ENCODE results near the gene BCKDHA.
A peak's percentile ranks its signal among the peaks of the same experiment; 100 is the strongest.
"Not testable (repeated sequence)": the region's sequence is repeated elsewhere in the genome, so short reads cannot be mapped to it uniquely, and the experiment has no call there.

Gene BCKDHA

DNA sequence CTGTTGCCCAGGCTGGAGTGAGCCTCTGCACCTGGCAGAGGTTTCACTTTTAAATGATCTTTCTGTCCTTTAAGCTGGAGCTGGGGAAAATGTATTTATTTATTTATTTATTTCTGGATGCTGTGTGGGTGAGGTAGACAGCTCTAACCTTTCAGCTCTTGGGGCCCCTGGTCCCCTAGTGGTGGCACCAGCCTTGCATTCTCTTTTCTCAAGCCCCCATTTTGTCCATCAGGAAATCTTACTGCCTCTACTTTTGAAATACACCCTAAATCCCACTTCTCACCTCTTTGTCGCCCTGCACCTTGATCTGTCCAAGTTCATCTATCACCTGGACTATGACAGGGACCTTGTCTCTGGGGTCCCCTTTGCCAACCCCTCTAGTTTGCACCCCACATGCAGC lies 31.5 kb upstream of the BCKDHA start:
- peak; percentile 47 for DNase-seq (ENCODE audit: low spot score)

DNA sequence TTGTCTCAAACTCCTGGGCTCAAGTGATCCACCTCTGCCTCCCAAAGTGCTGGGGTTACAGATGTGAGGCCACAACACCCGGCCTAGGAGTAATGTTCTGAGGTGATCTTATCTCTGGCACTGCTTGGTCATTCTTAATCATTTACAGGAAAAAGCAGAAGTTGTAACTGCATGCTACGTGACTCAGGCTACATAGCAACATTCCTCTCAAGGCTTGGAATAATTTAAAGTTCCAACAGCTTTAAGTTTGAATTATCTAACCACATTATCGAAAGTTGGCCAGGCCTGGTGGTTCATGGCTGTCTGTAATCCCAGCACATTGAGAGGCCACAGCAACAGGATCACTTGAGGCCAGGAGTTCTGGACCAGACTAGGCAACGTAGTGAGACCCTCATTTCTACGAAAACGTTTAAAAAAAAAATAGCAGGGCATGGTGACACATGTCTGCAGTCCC lies 29.7 kb upstream of the BCKDHA start:
- DNase-seq (ENCODE audit: low spot score): no peak

DNA sequence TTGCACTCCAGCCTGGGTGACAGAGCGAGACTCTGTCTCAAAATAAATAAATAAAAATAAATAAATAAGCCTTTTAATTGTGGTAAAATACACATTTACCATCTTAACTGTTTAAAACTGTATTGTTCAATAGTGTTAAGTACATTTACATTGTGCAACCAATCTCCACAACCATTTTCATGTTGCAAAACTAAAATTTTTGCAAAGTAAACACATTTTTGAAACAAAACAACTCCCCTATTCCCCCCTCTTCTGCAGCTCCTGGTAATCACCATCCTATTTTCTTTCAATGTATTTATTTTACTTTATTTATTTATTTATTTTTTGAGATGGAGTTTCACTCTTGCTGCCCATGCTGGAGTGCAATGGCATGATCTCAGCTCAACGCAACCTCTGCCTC lies 27.8 kb upstream of the BCKDHA start:
- DNase-seq (ENCODE audit: low spot score): no peak

DNA sequence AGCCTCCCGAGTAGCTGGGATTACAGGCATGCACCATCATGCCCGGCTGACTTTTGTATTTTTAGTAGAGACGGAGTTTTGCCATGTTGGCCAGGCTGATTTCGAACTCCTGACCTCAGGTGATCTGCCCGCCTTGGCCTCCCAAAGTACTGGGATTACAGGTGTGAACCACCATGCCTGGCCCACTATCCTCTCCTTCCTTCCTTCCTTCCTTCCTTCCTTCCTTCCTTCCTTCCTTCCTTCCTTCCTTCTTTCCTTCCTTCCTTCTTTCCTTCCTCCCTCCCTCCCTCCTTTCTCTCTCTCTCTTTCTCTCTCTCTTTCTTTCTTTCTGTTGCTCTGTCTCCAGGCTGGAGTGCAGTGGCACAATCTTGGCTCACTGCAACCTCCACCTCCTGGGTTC lies 26.5 kb upstream of the BCKDHA start:
- not testable (repeated sequence) for DNase-seq (ENCODE audit: low spot score)

DNA sequence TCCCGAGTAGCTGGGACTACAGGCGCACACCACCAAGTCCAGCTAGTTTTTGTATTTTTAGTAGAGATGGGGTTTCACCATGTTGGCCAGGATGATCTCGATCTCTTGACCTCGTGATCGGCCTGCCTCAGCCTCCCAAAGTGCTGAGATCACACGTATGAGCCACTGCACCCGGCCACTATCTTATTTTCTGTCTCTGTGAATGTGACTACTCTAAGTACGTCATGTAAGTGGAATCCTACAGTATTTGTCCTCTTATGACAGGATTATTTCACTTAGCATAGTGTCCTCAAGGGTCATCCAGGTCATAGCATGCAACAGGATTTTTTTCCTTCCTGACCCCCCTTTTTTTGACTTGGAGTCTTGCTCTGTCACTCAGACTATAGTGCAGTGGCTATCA lies 26.1 kb upstream of the BCKDHA start:
- DNase-seq (ENCODE audit: low spot score): no peak

DNA sequence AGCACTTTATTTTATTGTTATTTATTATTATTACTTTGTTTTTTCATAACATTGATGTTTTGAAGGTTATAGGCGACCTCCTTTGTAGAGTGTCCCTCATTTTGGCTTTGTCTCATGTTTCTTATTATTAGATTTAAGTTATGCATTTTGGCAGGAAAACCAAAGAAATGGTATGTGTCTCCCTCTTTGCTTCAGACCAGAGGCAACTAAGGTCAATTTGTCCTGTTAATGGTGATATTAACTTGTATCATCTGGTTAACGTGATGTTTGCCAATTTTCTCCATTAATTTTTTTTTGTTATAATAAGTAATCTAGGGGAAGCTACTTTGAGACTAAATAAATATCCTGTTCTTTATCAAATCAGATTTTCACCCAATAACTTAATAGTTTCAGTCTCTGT lies 25.1 kb upstream of the BCKDHA start:
- no peak for DNase-seq (ENCODE audit: low spot score)

DNA sequence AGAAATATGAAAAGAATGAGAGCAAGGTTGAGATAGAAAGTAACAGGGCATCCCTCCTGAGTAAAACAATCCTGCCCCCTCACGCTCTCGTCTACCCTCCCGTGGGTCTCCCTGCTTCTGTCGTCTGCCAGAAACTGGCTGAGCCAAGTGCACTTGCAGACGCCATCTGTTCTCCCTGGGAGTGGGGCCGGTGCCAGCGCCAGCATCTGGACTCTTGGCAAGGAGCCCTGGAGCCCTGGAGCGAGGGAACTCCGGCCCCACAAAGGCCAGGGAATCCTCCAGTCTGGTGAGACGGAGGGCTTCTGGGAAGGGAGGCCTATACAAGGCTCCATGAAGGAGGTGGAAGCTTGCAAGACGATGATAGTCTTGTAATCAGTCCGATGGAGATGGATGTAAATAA lies 23.6 kb upstream of the BCKDHA start:
- no peak for DNase-seq (ENCODE audit: low spot score)

DNA sequence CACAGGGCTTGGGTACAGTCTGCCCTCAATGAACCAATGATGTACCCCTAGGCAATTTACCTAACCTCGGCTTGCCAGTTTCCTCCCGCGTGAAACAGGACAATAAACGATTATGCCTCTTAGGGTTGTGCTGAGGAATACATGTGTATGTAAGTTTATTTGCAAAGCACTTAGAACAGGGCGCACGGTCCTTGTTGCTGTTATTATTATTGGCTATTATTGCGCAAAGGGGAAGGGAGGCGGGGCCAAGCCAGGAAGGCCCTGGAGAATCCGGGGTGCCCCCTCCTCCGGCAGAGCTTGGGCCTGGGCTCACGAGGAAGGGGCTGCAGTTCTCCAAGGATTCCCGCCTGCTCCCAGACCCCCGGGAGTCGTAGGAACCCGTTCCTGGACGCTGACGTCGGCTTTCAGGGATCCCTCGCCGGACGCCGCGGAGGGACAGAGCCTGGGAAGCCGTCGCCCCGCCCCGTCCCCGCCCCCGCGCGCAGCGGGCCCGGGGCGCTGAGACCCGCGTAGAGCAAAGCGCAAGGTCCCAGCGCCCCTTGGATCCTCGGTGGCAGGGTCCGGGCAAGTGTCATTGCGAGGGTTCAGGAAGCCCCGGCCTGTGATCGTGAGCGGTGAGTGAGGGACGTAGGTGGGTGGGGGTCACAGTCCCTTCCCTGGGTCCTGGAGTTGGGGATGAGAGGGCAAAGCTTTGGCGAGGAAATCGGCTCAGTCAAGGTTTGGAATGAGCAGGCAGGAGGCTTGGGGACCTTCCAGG lies 21.2 kb upstream of the BCKDHA start, which contains the start of gene TMEM91:
Gene TMEM91, plus strand, starts transcription at position 293 of the 757 bp plus-strand sequence. CDS start 1,777 bp downstream, outside the sequence.
- DNase-seq (ENCODE audit: low spot score): no peak

DNA sequence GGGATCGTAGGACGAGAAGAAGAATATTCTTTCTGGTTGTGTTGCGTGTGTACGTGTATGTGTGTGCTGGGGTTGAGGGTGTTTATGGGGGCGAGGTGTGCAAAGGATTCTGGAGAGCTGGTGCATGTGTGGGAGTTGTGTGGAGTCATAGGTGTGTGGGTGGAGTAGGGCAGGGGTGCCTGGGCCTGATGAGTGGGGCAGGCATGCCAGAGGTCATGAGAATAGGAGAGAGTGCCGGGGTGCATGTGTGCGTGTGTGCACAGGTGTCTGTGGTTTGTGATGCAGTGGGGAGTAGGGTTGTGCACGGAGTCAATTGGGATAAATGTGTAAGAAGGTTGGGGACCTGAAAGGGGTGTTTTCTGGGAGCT lies 20.6 kb upstream of the BCKDHA start:
- DNase-seq (ENCODE audit: low spot score): no peak

DNA sequence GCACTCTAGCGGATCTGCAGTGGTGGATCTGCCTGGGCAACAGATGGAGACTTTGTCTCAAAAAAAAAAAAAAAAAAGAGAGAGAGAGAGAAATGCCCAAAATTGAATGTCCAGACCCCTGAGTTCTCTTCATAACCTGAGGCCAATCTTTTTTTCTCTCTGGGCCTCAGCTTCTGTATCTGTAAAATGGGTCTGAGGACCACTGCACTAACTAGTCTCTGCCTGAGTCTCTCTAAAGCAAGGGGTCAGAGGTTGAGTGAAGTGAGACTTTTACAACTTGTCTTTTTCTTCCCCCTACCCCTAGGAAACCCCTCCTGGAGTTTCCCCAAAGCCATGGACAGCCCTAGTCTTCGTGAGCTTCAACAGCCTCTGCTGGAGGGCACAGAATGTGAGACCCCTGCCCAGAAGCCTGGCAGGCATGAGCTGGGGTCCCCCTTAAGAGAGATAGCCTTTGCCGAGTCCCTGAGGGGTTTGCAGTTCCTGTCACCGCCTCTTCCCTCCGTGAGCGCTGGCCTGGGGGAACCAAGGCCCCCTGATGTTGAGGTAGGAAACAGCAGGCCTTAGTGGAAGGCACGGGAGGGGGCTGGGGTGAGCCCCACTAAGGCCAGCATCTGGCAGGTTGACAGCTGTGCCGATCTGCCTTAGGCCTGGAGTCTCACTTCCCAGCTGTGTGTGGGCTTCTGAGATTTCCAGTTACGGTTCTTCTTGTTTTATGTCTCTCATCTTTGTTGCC lies 19.5 kb upstream of the BCKDHA start:
- peak; percentile 57 for DNase-seq (ENCODE audit: low spot score)

DNA sequence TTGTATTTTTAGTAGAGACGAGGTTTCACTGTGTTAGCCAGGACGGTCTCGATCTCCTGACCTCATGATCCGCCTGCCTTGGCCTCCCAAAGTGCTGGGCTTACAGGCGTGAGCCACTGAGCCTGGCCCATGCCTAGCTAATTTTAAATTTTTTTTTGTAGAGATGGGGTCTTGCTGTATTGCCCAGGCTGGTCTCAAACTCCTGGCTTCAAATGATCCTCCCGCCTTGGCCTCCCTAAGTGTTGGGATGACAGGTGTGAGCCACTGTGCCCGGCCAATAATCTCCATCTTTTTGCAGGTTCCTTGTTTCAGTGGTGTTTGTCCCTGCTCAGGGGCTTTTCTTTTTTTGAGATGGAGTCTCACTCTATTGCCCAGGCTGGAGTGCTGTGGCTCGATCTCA lies 16.1 kb upstream of the BCKDHA start:
- DNase-seq (ENCODE audit: low spot score): not testable (repeated sequence)

DNA sequence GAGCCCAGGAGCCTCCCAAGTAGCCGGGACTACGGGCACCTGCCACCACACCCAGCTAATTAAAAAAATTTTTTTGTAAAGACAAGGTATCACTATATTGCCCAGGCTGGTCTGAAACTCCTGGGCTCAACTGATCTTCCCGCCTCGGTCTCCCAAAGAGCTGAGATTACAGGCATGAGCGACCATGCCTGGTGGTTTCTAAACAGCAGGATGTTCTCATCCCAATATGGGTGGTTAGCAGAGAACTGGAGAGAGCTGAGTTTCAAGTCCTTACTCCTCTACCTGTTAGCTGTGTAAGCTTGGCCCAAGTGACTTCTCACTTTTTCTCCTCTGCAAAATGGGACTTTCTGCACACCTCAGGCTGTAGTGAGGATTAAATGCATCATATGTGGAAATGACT lies 13.3 kb upstream of the BCKDHA start:
- DNase-seq (ENCODE audit: low spot score): no peak

DNA sequence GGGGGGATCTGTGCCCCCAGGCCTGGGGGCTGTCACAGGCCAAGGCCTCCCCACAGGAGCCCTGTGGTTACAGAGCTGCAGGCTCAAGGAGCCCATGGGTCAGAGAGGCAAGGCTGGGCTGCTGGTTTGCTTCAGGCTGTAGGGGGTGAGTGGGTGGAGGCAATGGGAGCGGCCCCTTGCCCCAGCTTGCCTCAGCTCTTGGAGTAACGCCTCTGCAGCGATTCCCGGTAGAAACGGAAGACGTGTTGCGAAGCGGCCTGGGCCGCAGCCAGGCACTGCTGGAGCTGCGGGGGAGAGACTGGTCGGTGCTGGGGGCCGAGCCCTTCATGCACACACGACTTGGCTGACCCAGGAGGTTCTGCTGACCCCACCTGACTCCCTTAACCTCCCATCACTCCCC lies 11.2 kb upstream of the BCKDHA start:
- DNase-seq (ENCODE audit: low spot score): no peak

DNA sequence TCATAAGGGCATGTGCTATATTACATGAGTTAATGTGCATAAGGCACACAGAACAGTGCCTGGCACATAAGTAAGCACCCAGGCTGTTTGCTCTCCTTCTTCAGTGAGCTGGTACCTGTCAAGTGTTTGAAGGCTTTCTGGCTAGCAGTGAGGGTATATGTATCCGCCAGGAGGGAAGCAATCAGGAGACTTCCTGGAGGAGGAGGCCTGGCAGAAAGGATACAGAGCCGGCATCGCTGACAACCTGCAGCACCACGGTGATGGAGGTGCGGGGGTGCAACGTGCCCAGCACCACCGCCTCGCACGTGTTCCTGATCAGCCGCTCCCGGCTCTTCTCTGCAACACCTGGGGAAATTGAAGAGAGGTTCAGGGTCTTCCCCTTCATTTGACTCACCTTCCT lies 6.0 kb upstream of the BCKDHA start:
- no peak for DNase-seq (ENCODE audit: low spot score)

DNA sequence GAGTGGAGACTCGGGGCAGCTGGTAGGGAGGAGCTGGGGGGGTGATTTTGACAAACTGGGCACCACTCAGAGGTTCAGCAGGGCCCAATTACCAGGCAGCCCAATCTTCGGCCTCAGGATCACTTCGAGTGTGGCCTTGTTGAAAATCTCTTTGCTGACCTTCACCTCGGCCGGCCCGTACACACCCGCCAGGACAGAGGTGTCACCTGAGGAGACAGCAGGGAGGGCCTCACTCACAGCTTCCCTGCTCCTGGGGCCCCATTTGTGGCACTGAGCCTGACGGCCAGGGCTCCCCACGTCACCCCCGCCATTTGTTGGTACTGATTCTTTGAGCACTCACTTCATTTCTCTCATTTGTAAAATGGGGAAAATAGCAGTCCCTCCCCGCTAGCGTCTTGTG lies 4.8 kb upstream of the BCKDHA start:
- DNase-seq (ENCODE audit: low spot score): no peak

DNA sequence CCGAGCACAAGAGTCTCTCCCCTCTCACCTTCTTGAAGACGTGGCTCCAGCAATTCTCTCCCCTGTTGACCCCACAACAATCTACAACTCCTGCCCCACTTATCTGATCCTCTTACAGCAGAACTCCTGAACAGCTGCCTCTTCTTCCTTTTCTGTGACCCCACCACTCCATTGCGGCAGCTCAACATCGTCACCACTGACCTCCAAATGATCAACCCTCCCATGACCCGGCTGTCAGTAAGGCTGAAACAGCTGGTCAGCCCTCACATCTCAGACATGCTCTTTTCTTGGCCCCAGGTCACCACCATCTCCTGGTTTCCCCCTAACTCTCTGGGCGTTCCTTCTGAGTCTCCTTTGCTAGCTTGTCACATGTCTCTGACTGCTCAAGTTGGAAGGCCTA lies 2.3 kb upstream of the BCKDHA start:
- DNase-seq (ENCODE audit: low spot score): no peak

DNA sequence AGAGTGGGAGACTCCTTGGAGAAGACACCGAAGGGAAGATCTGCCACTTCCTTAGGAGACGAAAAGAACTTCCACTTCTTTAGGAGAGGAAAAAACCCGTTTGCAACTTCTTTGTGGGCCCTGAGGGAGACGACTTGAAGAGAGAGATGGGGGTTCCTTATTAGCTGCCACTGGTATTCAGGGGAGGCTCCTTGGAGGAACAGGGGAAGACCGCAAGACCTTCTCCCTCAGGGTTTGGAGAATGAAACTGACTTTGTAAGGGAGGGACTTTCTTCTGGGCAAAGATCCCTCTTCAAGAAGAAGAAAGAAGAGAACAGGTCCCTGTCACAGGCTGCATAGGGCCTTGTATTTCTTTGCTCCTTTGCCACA lies 416 bp downstream of the BCKDHA start:
- no peak for DNase-seq (ENCODE audit: low spot score)

DNA sequence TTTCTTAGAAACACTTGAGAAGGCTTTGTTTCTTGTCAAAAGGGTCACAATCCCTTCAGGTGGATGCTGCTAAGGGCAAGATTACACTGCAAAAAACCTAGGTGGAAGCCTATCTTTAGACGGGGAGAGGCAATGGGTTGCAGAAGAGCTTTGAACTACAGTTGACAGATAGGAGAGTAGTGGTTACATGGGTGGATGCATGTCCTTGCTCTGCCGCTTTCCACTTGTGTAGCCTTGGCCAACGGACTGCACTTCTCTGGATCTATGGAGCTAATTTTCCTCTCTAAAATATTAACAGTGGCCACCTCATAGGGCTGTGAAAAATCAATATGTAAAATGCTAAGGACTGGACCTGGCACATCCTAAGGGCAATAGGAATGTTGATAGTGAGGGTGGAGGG lies 980 bp downstream of the BCKDHA start:
- DNase-seq (ENCODE audit: low spot score): no peak

DNA sequence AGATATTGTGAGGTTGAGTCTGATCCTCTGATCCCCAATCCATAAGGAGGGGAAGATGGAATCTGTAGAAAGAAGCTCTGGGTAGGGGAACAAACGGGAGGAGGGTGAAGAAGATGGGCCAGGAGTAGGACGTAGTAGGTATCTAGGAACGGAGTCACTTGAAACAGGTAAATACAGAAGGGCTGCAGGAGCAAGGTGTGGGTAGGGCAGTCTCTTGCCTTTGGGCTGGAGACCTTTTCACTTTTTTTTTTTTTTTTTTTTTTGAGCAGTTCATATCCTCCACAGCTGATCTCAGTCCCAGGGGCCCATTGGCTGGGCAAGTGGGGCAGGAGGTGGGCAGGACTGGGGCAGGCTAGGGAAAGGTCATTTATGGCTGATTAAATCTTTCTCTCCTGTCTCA lies 1.5 kb downstream of the BCKDHA start:
- DNase-seq (ENCODE audit: low spot score): no peak

DNA sequence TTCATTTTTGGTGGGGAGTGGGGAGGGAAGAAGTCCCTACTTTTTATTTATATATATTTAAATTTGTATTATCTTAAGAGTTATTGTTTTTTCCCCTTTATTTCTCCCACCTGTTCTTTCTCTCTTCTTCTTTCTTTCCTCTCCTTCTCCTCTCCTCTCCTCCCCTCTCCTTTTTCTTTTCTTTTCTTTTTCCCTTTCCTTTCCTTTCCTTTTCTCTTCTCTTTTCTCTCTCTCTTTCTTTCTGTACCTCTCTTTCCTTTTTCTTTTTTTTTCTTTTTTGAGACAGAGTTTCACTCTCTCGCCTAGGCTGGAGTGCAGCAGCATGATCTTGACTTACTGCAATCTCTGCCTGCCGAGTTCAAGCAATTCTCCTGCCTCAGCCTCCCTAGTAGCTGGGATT lies 1.9 kb downstream of the BCKDHA start:
- no peak for DNase-seq (ENCODE audit: low spot score)

DNA sequence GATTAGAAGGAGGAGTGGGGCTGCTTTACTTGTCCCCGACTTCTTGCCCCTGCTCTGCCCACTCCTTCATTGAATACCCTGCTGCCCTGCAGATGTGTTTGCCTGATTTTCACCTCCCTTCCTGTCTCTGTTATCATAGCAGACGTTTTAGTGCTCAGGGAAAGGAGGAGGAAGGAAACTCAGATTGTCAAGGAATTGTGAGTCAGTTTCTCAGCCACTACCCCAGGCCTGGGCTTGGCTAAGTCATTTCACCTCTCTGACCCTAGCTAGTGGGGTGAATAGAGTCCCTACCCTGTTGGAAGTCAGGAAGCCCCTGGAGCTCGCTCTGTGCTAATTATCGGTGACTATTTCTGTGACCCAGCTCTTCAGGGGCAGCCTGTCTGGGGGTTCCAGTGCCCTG lies 3.9 kb downstream of the BCKDHA start:
- no peak for DNase-seq (ENCODE audit: low spot score)

DNA sequence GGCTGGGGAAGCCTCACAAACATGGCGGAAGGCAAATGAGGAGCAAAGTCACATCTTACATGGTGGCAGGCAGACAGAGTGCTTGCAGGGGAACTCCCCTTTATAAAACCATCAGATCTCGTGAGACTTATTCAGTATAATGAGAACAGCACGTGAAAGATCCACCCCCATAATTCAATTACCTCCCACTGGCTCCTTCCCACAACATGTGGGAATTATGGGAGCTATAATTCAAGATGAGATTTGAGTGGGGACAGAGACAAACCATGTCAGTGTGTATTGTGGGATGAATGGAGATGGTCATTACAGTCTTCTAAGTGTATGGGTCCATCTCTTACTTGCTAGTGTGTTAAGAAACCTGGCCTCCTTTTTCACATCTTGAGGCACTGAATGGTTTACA lies 4.4 kb downstream of the BCKDHA start:
- DNase-seq (ENCODE audit: low spot score): no peak

DNA sequence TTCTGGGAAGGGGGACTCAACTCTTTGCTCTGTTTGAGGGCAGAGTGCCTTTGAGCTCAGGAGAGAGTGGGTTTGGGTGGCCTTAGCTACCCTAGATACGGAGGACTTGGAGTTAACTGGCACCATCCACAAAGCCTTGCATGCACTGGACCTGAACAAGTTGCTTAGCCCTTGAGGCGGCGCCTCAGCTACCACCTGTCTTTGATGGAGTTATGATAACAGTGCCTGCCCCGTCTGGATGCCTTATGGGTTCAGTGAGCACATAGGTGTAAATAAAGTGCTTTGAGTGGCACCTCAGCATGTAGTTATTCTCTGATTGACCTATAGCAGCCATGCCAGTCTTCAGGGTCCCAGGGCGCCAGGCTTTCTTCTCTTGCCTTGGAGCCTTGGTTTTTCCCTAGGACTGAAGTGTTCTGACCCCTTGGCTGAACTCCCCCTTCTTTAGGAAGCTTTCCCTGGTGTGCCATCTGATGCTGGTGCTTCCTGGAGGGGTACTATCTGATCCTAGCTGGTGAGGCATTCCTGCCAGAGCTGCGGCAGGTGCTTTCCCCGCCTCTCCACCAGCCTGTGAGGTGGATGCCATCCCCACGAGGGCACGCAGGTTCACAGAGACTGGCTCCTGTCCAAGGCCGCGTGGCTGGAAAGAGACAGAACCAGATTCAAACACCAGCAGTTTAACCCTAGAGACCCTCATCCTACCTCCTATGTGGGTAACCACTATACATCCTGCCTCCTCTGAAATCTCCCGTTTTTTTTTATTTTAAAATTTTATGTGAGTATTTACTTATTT lies 5.8 kb downstream of the BCKDHA start:
- no peak for DNase-seq (ENCODE audit: low spot score)

Measured in germinal center (tissue), 1 donor.